ENCODE data around the gene CEP57L1. TPM values are rescaled to one million over a fixed set of nuclear protein-coding genes. Genes with fewer than 3 reads are reported as not detected.

Gene CEP57L1
- total RNA-seq, 1 experiment from 2014 or later = 26.4 TPM

GRCh38 chr6:109094416-109095035 is 781 bp upstream of the CEP57L1 start, which contains the start of gene SESN1:
Gene SESN1, minus strand, starts transcription at chr6:109094846. Its CDS starts 773 bp downstream, at chr6:109094073.
- ChIA-PET CTCF (interaction anchor here (0.6 to 1.4 kb wide), 2 partner anchors 289 to 565 kb away, joined by 3 to 5 read pairs; no protein-coding TSS in a partner anchor), POLR2A (ENCODE audit: unreplicated experiment) (interaction anchor here (0.6 to 1.1 kb wide), 6 partner anchors 15 to 699 kb away, joined by 3 to 8 read pairs (median 5); partner anchors contain the start of gene SMPD2)
- Histone ChIP-seq H4K20me1 (ENCODE audit: low read length) (no peaks in the 10 kb centered on the region), H3K9me2 (replicated peaks; ENCODE audit: low read length) (no peaks in the 10 kb centered on the region), H3K4me3 (ENCODE audit: low read length) (peak within 1 kb of the TSS; percentile 91), H3K4me2 (ENCODE audit: low read length) (peak within 1 kb of the TSS; percentile 91), H3K4me1 (ENCODE audit: insufficient read depth, low read length) (peaks cover 13% of the 10 kb centered on the region; the same call in 1 of the 2 replicates), H3K9ac (ENCODE audit: low read length) (peak within 1 kb of the TSS; percentile 85), H3K9me3 (ENCODE audit: low read length) (no peaks in the 10 kb centered on the region), H3K27ac (ENCODE audit: low read length) (peak within 1 kb of the TSS; percentile 88), H3K79me2 (ENCODE audit: low read length) (peaks cover 63% of the 10 kb centered on the region), H2AFZ (ENCODE audit: low read length) (peak within 1 kb of the TSS; percentile 95), H3K36me3 (ENCODE audit: low read depth, low read length) (no peaks in the 10 kb centered on the region), H3F3A (ENCODE audit: low read length, unreplicated experiment) (no peaks in the 10 kb centered on the region), H3K27me3 (ENCODE audit: low read length) (no peaks in the 10 kb centered on the region)
- TF ChIP-seq CTCF (conservative IDR thresholded peaks at IDR 0.05; ENCODE audit: low read depth, low read length) (no peak), EZH2 (IDR thresholded peaks at IDR 0.05; ENCODE audit: low read length, unreplicated experiment) (no peak), EZH2phosphoT487 (IDR thresholded peaks at IDR 0.05; ENCODE audit: borderline replicate concordance, low read length) (no peak)
- ATAC-seq (peak; percentile 79), DNase-seq (peak; percentile 82)
- intact Hi-C loops (cut with micrococcal nuclease) = loop anchor here (2.0 kb wide), 1 partner anchor 288 kb away; the partner anchor contains the start of gene CD164
- BruUV-seq (replicated peaks) = no TSS peak

- H3K36me3 ChIP-seq (ENCODE audit: low read depth, low read length) = no peaks in the 10 kb centered on the region
- H4K20me1 ChIP-seq (ENCODE audit: low read length) = no peaks in the 10 kb centered on the region
- no peaks in the 10 kb centered on the region for H3K27me3 ChIP-seq (ENCODE audit: low read length)
- no peaks in the 10 kb centered on the region for H3F3A ChIP-seq (ENCODE audit: low read length, unreplicated experiment)
- DNase-seq (no peak), ATAC-seq (no peak)
- H3K9me2 ChIP-seq (replicated peaks; ENCODE audit: low read length) = no peaks in the 10 kb centered on the region
- H3K9me3 ChIP-seq (ENCODE audit: low read length) = no peaks in the 10 kb centered on the region
- peak overlapping the region; percentile 88 for H3K27ac ChIP-seq (ENCODE audit: low read length)
- peak overlapping the region; percentile 91 for H3K4me3 ChIP-seq (ENCODE audit: low read length)
- H3K79me2 ChIP-seq (ENCODE audit: low read length) = peaks cover 63% of the 10 kb centered on the region
- H3K9ac ChIP-seq (ENCODE audit: low read length) = peak overlapping the region; percentile 85
- H2AFZ ChIP-seq (ENCODE audit: low read length) = peak overlapping the region; percentile 95
- POLR2A ChIA-PET (ENCODE audit: unreplicated experiment) = no interaction called here
- BruUV-seq (replicated peaks) = no TSS peak
- no peak for TF ChIP-seq EZH2 (IDR thresholded peaks at IDR 0.05; ENCODE audit: low read length, unreplicated experiment)
- no peak for TF ChIP-seq CTCF (conservative IDR thresholded peaks at IDR 0.05; ENCODE audit: low read depth, low read length)
- no peak for TF ChIP-seq EZH2phosphoT487 (IDR thresholded peaks at IDR 0.05; ENCODE audit: borderline replicate concordance, low read length)
- H3K4me2 ChIP-seq (ENCODE audit: low read length) = peak overlapping the region; percentile 91
- CTCF ChIA-PET = no interaction called here
- H3K4me1 ChIP-seq (ENCODE audit: insufficient read depth, low read length) = peaks cover 13% of the 10 kb centered on the region; the same call in 1 of the 2 replicates
- intact Hi-C loops (cut with micrococcal nuclease) = loop anchor here (2.0 kb wide), 1 partner anchor 287 kb away; the partner anchor contains the start of gene CD164
Observed at GRCh38 chr6:109095835-109096084, 453 bp downstream of the CEP57L1 start.

- peak overlapping the region; percentile 85 for H3K9ac ChIP-seq (ENCODE audit: low read length)
- H3K4me3 ChIP-seq (ENCODE audit: low read length) = peak overlapping the region; percentile 91
- ChIA-PET CTCF (no interaction called here), POLR2A (ENCODE audit: unreplicated experiment) (no interaction called here)
- no peaks in the 10 kb centered on the region for H3K9me2 ChIP-seq (replicated peaks; ENCODE audit: low read length)
- no peak overlapping the region; the same call in 1 of the 2 replicates for H2AFZ ChIP-seq (ENCODE audit: low read length)
- no TSS peak for BruUV-seq (replicated peaks)
- intact Hi-C loops (cut with micrococcal nuclease) = no loop called here
- peak overlapping the region; percentile 91 for H3K4me2 ChIP-seq (ENCODE audit: low read length)
- H4K20me1 ChIP-seq (ENCODE audit: low read length) = no peaks in the 10 kb centered on the region
- no peaks in the 10 kb centered on the region for H3K36me3 ChIP-seq (ENCODE audit: low read depth, low read length)
- DNase-seq (no peak), ATAC-seq (no peak)
- H3F3A ChIP-seq (ENCODE audit: low read length, unreplicated experiment) = no peaks in the 10 kb centered on the region
- peaks cover 61% of the 10 kb centered on the region for H3K79me2 ChIP-seq (ENCODE audit: low read length)
- no peaks in the 10 kb centered on the region for H3K27me3 ChIP-seq (ENCODE audit: low read length)
- no peak for TF ChIP-seq EZH2phosphoT487 (IDR thresholded peaks at IDR 0.05; ENCODE audit: borderline replicate concordance, low read length)
- TF ChIP-seq EZH2 (IDR thresholded peaks at IDR 0.05; ENCODE audit: low read length, unreplicated experiment) = no peak
- TF ChIP-seq CTCF (conservative IDR thresholded peaks at IDR 0.05; ENCODE audit: low read depth, low read length) = no peak
- peaks cover 13% of the 10 kb centered on the region; the same call in 1 of the 2 replicates for H3K4me1 ChIP-seq (ENCODE audit: insufficient read depth, low read length)
- H3K27ac ChIP-seq (ENCODE audit: low read length) = no peak overlapping the region
- no peaks in the 10 kb centered on the region for H3K9me3 ChIP-seq (ENCODE audit: low read length)
Observed at GRCh38 chr6:109096208-109096607, 901 bp downstream of the CEP57L1 start.
